Ammon's horn (tissue), 1 donor: ENCODE results near the gene CDCA3.

Source experiments
- DNase-seq: peaks from one replicate; pipeline ENCODE4 v3.0.0-alpha.2; 2016; ENCODE audit warnings: low spot score

Gene CDCA3

GRCh38 chr12:6852651-6853354 lies 1.7 kb upstream of the CDCA3 start:
- peak; percentile 74 for DNase-seq

- peak; percentile 100 for DNase-seq
Measured at GRCh38 chr12:6851921-6852650, 1.0 kb upstream of the CDCA3 start, which contains the start of gene USP5. Gene USP5, plus strand, starts transcription at chr12:6852150. Its CDS starts 30 bp downstream, at chr12:6852180.

DNA sequence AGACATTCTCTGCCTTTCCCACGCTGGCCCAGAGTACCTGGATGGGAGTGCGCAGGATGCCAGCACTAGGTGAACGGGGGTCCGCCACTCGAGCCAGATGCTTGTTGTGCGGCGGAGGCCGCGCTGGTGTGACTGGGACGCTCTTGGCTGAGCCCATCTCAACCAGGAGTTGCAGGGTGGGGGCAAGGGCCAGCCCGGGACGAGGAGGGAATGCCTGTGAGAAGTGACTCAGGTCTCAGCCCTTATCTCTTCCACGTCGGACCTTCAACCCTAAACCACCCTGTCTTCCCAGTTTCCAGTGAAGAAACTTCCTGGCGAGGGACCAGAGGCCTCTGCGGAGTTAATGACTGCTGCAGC lies 312 bp downstream of the CDCA3 start:
- DNase-seq, result peak; percentile 30

- no peak for DNase-seq
Measured at GRCh38 chr12:6849976-6850560, 1.0 kb downstream of the CDCA3 start.

DNA sequence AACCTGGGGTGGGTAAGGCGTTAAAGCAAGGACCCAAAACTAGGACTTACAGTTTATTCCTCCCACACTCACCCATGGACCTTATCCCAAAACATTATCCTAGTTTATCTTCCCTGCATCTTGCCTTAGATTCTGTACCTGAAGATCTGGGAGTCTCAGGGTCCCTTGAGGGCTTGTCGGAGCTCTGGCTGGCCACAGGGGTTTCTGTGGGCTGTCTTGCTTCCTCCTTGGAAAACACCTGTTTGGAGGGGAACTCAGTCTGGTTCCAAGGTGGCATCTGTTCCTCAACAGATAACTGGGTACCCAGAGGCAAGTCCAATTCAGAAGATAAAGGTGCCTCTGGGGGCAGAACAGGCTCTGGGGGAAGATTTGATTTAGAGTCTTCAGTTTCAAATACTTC lies 1.7 kb downstream of the CDCA3 start:
- no peak for DNase-seq

DNA sequence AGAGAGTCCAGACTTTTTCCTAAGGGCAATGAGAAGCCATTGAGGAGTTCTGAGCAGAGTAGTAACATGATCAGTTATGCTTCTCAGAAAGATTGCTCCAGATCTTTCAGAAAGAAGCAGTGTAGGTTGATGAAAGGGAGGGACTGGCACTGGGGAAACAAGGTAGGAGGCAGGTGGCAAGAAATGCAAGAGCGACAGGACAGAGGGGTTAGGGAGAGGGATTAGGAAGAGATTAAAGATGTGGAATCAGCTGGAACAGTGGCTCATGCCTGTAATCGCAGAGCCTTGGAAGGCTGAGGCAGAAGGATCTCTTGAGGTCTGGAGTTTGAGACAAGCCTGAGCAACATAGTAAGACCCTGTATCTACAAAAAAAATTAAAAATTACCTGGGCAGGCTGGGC lies 3.4 kb downstream of the CDCA3 start:
- DNase-seq, result no peak

DNA sequence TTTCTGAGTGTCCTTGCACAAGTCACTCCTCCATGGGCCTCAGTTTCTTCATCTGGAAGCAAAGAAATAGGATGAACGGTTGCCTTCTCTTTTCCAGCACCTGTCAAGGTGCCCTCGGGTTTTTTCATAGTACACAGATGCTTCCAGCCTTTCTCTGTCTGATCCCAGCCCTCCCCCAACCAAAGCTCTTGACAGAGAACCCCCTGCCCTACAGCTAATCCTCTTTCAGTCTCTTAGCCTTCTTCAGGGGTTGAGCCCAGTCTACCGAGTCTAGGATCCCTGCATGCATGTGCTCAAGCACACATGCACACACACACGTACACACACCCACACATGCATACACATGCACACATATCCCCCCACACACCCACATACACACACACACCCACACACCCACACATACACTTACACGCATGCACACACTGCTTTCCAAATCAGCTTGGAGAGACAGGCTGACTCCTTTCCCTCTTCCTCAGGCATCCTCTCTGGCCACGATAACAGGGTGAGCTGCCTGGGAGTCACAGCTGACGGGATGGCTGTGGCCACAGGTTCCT lies 4.7 kb downstream of the CDCA3 start:
- no peak for DNase-seq

- DNase-seq, result no peak
Measured at GRCh38 chr12:6845395-6845794, 5.7 kb downstream of the CDCA3 start.

GRCh38 chr12:6843118-6843902 lies 7.8 kb downstream of the CDCA3 start:
- DNase-seq, result no peak

DNA sequence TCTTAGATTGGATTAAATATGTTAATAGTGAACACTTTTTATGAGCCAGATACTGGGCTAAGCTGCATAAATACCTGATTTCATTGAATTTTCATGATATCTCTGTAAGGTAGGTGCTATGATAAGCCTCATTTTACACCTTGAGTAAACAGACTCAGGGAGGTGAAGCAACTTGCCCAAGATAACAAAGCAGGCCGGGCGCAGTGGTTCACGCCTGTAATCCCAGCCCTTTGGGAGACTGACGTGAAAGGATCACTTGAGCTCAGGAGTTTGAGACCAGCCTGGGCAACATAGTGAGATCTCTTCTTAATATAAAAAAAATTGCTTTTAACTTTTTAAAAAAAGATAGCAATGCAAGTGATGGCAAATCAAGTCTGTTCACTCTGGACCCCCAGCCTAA lies 9.0 kb downstream of the CDCA3 start:
- no peak for DNase-seq

DNA sequence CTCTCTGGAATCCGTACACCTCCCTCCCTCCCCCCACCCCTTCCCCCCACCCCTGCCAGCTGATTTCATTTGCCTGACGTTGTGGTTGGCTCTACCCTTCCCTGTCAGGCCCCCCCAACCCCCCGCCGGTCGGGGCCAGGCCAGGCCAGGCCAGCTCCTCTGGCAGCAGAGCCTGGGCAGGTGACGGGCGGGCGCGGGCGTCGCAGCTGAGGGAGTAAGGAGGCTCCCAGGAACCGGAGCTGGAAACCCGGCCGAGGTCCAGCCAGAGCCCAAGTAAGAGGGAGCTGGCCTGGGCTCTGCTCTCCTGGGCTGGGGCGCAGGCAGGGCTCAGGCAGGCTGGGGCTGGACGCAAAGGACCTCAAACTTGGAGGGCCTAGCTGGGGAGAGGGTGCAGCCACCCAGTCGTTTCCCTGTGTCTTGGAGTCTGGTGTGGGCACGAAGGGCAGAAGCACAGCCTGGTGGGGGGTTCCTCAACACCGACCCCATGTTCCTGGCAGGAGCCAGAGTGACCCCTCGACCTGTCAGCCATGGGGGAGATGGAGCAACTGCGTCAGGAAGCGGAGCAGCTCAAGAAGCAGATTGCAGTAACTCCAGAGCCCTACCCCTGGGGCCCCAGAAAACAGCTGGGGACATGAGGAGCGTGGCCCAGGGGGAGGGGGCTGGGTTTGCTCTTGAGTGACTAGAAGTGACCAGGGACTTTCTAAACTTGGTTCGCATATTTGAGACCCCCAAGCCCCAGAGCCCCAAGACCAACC lies 10.1 kb downstream of the CDCA3 start, which contains the start of gene GNB3:
TSS of gene GNB3 (plus strand) at position 165 of the 755 bp plus-strand sequence. CDS start at position 528, 363 bp downstream.
- no peak for DNase-seq

DNA sequence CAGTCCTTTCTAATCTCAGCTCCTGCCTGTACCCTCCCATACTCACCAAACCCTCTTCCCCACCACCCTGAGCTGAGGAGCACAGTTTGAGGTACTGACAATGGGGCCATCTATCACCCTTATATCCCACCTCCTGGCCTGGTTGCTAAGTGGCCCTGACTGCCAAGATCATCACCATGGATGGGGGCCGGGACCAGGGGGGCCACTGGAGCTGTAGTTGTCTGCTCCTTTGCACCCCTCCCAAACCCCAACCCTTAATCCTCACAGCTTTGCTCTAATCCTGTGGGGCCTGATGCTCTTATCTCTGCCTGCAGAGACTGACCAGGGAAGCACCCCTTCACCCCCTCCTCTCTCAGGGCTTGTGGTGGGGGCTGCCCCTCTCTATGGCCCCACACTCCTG lies 10.8 kb downstream of the CDCA3 start:
- no peak for DNase-seq

- no peak for DNase-seq
Measured at GRCh38 chr12:6839482-6840201, 11.4 kb downstream of the CDCA3 start.

- DNase-seq, result no peak
Measured at GRCh38 chr12:6838854-6839253, 12.2 kb downstream of the CDCA3 start.

GRCh38 chr12:6837370-6838060 lies 13.6 kb downstream of the CDCA3 start:
- no peak for DNase-seq

DNA sequence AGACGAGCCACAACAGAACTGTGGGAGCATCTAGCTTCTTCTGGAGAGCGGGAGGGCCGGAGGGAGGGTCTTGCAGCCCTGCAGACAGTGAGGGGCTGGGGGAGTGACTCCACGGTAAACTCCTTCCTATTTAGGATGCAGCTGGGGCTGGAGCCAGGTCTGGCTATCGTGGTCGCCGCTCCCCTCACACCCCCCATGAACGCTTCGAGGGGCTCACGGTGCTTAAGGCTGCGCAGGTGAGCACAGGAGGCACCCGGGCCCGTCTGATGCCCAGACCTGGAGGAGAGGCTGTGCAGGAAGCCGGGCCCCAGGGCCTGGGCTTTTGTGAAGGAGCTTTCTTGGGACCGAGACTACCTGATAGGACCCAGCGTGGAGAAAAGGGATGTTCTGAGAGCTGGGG lies 14.2 kb downstream of the CDCA3 start:
- DNase-seq, result no peak

DNA sequence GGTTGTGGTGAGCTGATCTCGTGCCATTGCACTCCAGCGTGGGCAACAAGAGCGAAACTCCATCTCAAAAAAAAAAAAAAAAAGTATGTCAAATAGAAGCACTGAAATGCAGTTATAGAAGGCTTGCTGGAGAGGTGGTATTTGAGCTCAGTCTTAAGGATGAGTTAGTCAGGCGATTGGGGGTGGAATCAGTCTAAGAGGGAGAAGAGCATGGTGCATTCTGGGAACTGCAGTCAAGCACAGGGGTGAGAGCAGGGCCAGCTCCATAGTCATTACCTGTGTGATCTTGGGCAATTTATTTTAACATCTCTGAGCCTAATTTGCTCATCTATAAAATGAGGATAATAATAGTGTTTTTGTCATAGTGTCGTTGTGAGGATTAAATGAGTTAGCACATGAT lies 16.2 kb downstream of the CDCA3 start:
- DNase-seq, result no peak

DNA sequence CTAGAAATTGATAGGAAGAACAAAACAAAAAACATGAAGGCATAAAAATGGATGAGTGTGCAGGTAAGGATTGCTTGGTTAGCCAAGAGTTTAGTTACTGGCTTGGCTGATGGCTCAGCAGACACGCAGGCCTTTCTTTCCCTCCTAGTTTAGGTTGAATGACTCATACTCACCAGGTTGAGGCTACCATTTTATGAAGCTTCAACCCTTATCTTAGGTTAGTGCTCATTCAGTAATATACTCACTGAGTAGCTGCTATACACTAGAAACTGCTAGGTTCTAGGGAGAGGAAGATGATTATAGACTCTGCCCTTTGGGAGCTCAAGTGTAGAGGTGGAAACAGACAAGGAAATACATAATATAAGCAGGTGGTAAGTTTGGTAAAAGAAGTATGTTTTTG lies 16.8 kb downstream of the CDCA3 start:
- no peak for DNase-seq

DNA sequence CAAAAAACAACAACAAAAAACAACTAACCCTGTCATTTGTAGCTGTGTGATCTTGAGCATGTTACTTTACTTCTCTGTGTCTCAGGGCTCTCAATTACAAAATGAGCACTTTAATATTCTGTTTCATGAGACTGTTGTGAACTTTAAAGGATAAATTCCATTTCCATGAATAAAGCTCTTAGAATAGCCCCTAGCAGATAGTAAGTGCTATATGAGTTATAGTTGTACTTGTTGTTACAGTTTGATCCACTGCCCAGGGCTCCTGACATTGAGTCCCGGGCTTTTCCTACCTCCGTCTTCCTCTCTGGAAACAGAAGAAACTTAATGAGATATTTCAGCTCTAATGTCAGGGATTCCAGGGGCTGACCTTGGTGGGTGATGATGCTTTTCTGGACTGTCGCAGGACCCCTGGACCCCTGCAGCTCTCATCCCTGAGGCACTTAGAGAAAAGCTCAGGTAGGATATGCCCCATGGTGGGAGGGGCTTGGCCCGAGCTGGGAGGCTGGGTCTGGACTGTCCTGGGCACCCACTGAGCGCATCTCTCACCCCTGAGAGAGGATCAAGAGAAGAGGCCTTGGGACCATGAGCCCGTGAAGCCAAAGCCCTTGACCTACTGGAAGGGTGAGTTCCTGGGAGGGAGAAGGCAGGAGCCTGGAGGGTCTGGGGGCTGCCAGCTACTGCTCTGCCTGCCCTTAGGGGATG lies 17.7 kb downstream of the CDCA3 start:
- DNase-seq, result no peak
